ENCODE measurements around the gene FRMPD4. TPM values are rescaled to one million over a fixed set of nuclear protein-coding genes. Genes with fewer than 3 reads are reported as not detected.

The FRMPD4 gene
- total and polyA plus RNA-seq, 12 donors: under 0.01 to 0.06 (median 0.02) TPM; not detected in 7

GRCh38 chrX:12421918-12422317, 283.6 kb downstream of the FRMPD4 start:
- Histone ChIP-seq H3K9me3 (replicated peaks in 1 of 3) (no peaks in the 10 kb centered on the region), H3K4me1 (replicated peaks in 1 of 2) (no peaks in the 10 kb centered on the region), H3K4me3 (no peak overlapping the region), H3K36me3 (replicated peaks in 1 of 2) (no peaks in the 10 kb centered on the region), H3K27ac (no peak overlapping the region), H3K27me3 (no peaks in the 10 kb centered on the region)
- TF ChIP-seq POLR2A (IDR thresholded peaks at IDR 0.05): no peak
- no peak for TF ChIP-seq CTCF (IDR thresholded peaks at IDR 0.05)
- WGBS, 4 donors: 39 to 65% (median 51%) methylated on average over 5 of the region's 5 CpGs
- DNase-seq: no peak
- intact Hi-C loops (cut with DNase I): no loop called here

- Histone ChIP-seq H3K27ac (no peak overlapping the region), H3K36me3 (replicated peaks in 1 of 2) (no peaks in the 10 kb centered on the region), H3K9me3 (replicated peaks in 1 of 3) (no peaks in the 10 kb centered on the region), H3K27me3 (no peaks in the 10 kb centered on the region), H3K4me3 (no peak overlapping the region), H3K4me1 (replicated peaks in 1 of 2) (no peaks in the 10 kb centered on the region)
- TF ChIP-seq POLR2A (IDR thresholded peaks at IDR 0.05) (no peak), CTCF (IDR thresholded peaks at IDR 0.05) (no peak)
- intact Hi-C loops (cut with DNase I): no loop called here
- DNase-seq: no peak
- WGBS, 4 donors: 30 to 57% (median 50%) methylated on average over 1 of the region's 1 CpG
Measured at GRCh38 chrX:12423346-12423745, 285.1 kb downstream of the FRMPD4 start.

- no peaks in the 10 kb centered on the region for H3K36me3 ChIP-seq (replicated peaks in 1 of 2)
- no peaks in the 10 kb centered on the region for H3K4me1 ChIP-seq (replicated peaks in 1 of 2)
- TF ChIP-seq POLR2A (IDR thresholded peaks at IDR 0.05) (no peak), CTCF (IDR thresholded peaks at IDR 0.05) (no peak)
- H3K9me3 ChIP-seq (replicated peaks in 1 of 3): no peaks in the 10 kb centered on the region
- H3K27me3 ChIP-seq: peaks cover 3% of the 10 kb centered on the region
- WGBS, 4 donors: 72 to 87% (median 76%) methylated on average over 4 of the region's 4 CpGs
- DNase-seq: no peak
- no peak overlapping the region for H3K27ac ChIP-seq
- intact Hi-C loops (cut with DNase I): no loop called here
- H3K4me3 ChIP-seq: no peak overlapping the region
Measured at GRCh38 chrX:12425496-12425895, 287.2 kb downstream of the FRMPD4 start.

GRCh38 chrX:12426420-12426819, 288.1 kb downstream of the FRMPD4 start:
- Histone ChIP-seq H3K27ac (no peak overlapping the region), H3K4me3 (no peak overlapping the region), H3K9me3 (replicated peaks in 1 of 3) (no peaks in the 10 kb centered on the region), H3K36me3 (replicated peaks in 1 of 2) (no peaks in the 10 kb centered on the region), H3K4me1 (replicated peaks in 1 of 2) (no peaks in the 10 kb centered on the region), H3K27me3 (peaks cover 3% of the 10 kb centered on the region)
- intact Hi-C loops (cut with DNase I): no loop called here
- 75 to 91% (median 80%) methylated on average over 2 of the region's 2 CpGs for WGBS, 4 donors
- no peak for DNase-seq
- no peak for TF ChIP-seq POLR2A (IDR thresholded peaks at IDR 0.05)
- no peak for TF ChIP-seq CTCF (IDR thresholded peaks at IDR 0.05)

Data from adrenal gland (tissue), 12 donors.